HuH-7 (cell line): ENCODE results near the gene CAP2.
"Not testable (repeated sequence)": the region's sequence is repeated elsewhere in the genome, so short reads cannot be mapped to it uniquely, and the experiment has no call there.

Source experiments
- DNase-seq: peaks from one replicate; pipeline ENCODE4 v3.0.0; 2011; ENCODE audit warnings: low spot score

Gene CAP2

DNA sequence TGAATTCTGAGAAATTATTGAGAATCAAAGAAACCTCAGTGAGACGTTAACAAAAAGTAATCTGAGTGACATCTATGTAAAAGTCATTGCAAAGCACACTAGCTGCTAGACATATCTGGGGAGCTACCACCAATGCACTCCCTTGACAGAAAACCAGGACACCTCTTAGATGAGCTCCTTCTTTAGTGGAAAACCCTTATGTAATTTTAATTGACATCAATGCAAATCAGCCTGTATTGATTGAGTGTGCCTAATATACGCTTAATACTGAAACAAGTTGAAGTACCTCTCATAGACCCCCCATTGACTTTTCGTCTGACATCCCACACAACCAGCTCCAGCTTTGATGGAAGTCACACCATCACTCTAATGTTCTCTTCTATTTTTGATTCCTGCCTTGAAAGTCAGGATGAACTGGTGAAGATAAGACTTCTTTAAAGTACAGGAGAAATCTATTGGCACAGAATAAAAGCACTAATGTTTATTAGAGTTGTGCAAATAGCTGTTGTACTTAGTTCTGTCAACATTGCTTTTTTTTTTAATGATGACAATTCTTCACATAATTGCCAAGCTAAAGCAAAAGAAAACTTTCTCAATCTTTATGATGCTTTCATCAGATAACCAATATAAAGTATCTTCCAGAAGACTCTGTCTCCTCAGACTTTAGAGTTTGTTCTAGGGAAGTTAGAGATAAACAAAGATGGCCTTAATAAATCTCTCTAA lies 108.7 kb downstream of the CAP2 start:
- no peak for DNase-seq

- DNase-seq, result no peak
These were observed 109.7 kb downstream of the CAP2 start for GRCh38 chr6:17503051-17503450.

DNA sequence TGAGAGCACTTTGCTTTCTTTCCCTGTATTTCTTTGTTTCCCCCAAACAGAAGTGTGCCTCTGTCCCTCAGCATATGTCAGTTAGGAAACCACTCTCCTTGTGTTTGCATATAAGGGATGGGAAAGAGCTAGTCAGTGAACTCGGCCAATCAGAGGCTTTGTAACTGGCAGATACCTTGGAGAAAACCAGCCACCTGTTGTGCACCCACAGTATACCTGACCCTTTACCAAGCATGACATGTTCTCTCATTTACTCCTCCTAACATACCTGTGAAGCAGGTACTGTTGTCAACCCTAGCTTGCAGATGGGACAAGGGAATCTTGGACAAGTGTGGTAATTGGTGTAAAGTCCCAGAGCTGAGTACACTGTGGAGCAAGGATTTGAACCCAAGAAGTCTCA lies 110.6 kb downstream of the CAP2 start:
- DNase-seq, result no peak

GRCh38 chr6:17505062-17505476 lies 111.7 kb downstream of the CAP2 start:
- no peak for DNase-seq

DNA sequence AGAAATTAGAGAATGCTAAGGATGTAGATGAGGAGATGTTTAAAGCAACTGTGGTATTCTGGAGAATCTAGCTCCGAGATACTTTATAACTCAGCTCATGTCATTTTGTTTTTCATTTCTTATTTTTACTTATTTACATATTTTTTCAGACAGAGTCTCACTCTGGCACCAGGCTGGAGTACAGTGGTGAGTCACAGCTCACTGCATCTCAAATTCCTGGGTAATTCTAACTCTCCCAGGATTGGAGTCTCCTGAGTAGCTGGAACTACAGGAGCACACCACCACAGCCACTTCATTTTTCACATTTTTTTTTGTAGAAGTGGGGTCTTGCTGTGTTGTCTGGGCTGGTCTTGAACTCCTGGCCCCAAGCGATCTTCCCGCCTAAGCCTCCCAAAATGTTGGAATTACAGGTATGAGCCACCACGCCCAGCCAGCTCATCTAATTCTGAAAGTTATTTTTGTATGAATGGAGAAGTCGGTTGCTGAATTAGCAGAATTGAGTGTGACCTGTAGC lies 112.4 kb downstream of the CAP2 start:
- DNase-seq, result no peak

GRCh38 chr6:17506531-17506930 lies 113.1 kb downstream of the CAP2 start:
- DNase-seq, result no peak

GRCh38 chr6:17506962-17507361 lies 113.6 kb downstream of the CAP2 start:
- no peak for DNase-seq

DNA sequence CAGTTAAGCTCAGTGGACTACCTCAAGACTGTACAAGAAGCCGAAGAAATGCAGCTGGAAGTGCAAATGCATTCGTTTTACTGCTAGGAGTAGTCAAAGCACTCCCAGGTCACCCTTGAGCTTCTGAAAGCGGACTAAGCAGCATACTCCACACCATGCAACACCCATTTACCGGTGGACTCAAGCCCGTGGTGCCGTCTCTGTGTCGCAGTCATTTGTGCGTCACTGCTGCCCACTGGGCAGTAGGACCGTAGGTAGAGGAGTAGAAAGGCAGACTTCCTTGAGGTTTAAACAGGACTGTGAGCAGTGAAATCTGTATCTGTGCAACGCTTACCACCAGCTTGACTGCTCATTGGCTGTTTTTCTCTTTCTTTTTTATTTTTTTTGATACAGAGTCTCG lies 117.7 kb downstream of the CAP2 start:
- DNase-seq, result no peak

GRCh38 chr6:17511580-17511979 lies 118.2 kb downstream of the CAP2 start:
- DNase-seq, result no peak

GRCh38 chr6:17519120-17519519 lies 125.7 kb downstream of the CAP2 start:
- DNase-seq, result no peak

GRCh38 chr6:17525637-17526036 lies 132.2 kb downstream of the CAP2 start:
- no peak for DNase-seq

DNA sequence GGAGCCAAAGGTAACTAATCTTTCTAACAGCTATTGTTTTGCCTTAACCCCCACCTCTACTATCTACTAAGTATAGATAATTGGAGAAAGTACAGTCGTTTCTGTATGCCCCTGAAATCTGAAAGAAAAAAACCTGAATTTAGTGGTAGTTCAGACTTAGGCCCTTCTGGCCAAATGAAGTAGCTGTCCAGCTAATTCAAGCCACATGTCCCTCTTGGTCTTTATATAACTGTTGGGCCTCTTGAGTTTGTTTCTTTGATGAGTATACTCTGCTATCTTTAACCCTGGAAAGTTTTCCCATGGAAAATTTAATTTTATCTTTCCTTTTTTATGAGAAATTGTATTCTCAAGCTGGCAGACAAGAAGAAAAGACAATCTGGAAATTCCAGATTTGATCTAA lies 133.7 kb downstream of the CAP2 start:
- no peak for DNase-seq

DNA sequence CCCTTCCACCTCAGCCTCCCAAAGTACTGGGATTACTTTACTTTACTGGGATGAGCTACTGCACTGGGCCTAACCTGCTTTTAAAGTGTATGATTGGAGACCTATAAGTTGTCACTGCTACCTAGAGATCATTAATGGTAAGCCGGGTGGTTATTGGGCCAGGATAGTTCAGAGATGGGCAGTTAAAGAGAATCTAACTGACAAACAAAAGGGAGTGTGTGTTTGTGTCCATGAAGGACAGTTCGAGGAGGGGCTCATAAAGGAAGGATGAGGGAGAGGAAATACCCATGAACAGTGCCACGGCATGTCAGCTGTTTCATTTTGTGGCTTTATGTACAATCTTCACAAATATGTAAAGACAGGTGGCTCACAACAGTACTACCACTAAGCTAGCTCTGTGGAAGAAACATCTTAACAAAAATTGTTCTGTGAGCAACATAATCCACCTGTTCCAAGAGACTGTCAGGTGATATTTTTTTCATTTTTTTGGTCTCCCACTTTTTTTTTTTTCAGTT lies 137.0 kb downstream of the CAP2 start:
- no peak for DNase-seq

DNA sequence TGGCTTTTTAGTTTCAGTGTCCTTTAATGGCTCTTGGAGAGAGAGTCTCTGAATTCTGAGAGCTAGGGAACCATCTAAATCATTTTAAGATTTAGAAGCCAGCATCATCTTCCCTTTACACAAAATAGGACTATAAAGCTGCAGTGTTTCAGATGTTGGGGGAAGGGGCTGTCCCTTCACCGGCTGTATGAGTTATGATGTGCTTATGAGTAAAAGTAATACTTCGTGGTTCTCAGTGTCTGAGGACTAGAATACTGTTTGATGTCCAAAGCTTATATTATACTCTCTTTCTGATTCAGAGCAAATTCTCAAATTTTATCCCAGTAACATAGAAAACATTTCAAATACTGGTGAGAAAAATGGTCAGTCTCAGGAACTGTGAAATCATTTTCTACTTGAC lies 143.2 kb downstream of the CAP2 start:
- no peak for DNase-seq

GRCh38 chr6:17542243-17542642 lies 148.8 kb downstream of the CAP2 start:
- DNase-seq, result no peak

DNA sequence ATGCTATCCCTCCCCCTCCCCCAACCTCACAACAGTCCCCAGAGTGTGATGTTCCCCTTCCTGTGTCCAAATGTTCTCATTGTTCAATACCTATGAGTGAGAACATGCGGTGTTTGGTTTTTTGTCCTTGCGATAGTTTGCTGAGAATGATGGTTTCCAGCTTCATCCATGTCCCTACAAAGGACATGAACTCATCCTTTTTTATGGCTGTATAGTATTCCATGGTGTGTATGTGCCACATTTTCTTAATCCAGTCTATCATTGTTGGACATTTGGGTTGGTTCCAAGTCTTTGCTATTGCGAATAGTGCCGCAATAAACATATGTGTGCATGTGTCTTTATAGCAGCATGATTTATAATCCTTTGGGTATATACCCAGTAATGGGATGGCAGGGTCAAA lies 152.3 kb downstream of the CAP2 start:
- not testable (repeated sequence) for DNase-seq

DNA sequence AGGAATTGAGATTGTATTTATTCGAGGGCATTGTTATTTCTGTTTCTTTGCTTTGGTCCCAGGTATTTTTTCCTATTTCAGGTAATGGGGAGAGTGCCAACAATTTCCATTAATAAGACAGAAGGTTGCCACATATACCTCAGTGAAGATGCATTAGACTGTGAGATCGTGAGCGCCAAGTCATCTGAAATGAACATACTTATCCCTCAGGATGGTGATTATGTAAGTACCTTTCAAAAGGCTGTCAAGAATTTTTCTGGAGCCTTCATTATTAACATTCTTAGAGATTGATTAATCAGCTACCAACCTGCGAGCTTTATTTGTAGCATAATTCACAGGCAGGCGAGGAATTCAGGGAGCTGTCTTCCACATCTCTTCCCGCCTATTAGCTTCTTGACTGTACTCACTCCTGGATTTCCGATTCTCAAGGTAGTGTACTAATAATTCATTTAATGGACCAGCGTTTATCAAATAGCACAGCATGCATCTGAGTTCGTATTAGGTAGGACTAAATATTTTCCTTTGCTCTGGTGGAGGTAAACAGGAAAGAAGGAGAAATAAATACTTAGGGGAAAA lies 158.1 kb downstream of the CAP2 start:
- no peak for DNase-seq

- DNase-seq, result no peak
These were observed 159.5 kb downstream of the CAP2 start for GRCh38 chr6:17552861-17553260.

DNA sequence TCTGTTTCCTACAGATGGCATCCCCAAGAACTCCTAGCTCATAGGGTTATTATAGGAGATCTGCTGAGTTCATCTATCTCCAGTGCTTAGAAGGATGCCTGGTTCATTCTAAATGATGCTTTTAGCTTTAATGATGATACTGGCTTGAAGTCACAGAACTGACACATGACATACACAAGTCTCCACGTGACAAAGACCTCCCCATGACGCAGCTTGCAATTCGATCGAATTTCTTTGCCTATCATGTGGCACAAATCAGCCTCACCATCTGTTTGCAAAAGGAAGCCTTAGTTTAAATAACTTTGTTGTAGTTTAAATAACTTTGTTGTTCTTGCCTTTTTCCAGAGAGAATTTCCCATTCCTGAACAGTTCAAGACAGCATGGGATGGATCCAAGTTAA lies 162.6 kb downstream of the CAP2 start:
- no peak for DNase-seq

GRCh38 chr6:17562636-17563035 lies 169.2 kb downstream of the CAP2 start:
- DNase-seq, result no peak

GRCh38 chr6:17565399-17565798 lies 172.0 kb downstream of the CAP2 start:
- DNase-seq, result no peak

DNA sequence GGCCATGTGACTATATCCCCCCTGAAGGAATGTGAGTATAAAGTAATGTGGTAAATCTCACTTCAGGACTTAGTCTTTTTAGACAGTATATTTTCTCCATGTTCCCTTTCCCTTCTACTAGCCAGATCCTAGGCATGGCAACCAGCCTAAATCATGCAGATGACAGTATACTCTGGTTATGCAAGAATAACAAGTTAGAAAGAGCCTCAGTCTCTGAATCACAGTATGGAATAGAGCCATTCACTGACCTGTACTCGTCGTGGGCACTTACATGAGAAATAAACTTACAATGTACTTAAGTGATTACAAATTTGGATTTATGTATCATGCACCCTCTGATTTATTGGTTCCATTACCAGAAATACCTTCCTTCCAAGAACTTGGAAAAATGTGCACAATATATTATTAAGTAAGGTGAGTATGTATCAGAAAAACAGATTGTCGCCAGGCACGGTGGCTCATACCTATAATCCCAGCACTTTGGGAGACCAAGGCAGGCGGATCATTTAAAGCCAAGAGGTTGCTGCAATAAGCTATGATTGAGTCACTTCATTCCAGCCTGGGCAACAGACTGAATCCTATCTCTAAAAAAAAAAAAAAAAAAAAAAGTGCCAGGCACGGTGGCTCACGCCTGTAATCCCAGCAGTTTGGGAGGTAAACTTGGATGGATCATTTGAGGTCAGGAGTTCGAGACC lies 181.6 kb downstream of the CAP2 start:
- DNase-seq, result no peak

- DNase-seq, result no peak
These were observed 183.7 kb downstream of the CAP2 start for GRCh38 chr6:17577059-17577458.
